ENCODE measurements around the gene KIAA1217. TPM values are rescaled to one million over a fixed set of nuclear protein-coding genes. Genes with fewer than 3 reads are reported as not detected.

The KIAA1217 gene
- polyA plus RNA-seq, 1 donor, result 114 TPM

DNA sequence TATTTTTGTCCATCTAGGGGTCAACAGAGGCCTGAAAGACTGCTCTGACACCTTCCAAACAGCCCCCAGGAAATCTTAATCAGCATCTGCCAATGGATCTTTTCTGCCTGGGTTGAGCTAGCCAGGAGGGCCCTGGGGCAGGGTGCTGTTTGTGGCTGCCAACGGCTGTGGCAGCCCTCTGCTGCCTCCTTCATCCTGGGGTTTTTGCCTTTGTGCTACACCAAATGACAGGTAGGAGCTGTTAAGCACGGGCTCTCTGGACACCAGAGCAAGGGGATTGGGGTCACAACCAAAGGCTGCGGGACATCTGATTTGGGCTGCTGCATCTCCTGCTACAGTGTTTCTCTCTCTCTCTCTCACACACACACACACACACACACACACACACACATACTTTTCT is 2.0 kb upstream of the KIAA1217 start:
- no peak for DNase-seq

DNA sequence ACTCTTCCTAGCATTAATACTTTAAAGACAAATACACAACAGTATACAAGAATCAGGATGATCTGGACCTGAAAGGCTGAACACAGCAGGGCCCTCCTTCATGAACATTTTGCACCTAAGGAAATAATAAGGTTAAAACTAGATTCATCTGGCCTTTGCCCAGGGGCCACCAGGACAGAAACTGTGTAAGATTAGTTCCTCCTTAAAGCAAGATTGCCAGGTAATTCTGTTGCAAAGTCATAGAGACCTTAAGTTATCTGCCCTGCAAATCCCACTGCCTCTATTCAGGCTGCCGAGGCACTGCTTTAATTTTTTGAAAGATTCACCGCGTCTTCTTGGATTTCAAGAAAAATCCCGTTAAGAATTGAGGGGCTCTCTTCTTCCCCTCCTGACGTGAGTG is 1.6 kb upstream of the KIAA1217 start:
- DNase-seq, result no peak

DNA sequence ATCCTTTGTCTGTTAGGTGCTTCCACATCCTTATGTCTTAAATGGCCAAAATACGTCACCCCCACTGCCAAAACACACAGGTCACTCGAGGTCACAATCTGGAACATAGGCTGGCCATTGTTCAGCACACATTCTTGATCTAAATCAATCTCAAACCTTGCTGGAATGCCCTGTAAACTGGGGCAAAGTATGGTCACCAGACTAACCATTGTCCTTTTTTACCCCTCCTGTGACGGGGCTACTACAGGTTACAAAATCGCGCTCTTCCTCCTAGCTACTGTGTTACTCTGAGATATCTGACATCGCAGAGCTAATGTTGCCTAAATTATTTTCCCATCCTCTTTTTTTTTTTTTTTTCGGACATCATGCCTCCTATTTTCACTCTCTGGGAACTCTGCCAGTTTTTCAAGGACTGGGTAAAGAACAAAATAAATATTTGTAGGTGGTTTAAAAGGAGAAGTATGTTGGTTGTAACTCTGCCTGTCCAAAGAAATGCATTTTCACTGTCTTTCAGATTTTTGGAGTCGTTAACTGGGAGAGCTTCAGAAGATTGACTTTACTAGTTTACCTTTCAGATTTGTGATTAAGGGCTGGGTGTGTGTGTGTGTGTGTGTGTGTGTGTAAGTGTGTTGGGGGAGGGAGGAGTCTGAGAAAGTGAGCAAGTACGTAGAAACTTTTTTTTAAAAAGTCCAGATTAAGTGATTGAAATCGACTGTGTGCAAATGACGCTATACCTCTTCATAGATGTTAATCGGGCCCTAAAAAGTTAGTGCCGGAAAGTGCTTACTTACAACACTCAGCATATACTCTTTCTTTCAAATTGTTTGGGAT is 942 bp upstream of the KIAA1217 start:
- DNase-seq, result no peak

DNA sequence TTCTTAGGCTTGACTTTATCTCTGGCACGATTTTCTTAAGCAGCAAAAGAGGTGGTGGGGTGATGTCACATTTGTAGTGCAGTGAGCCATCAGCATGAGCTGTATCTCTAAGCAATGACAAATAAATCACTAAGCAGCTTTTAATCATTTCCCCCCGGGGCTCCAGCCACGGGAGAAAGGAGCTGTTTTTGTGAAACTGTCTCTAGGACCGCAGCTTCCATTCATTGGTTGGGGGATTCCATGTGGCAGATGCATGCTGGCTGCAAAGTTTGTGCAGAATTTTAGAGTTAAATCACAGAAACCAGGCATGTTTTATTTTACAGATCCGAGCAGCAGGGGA is 464 bp downstream of the KIAA1217 start:
- no peak for DNase-seq

DNA sequence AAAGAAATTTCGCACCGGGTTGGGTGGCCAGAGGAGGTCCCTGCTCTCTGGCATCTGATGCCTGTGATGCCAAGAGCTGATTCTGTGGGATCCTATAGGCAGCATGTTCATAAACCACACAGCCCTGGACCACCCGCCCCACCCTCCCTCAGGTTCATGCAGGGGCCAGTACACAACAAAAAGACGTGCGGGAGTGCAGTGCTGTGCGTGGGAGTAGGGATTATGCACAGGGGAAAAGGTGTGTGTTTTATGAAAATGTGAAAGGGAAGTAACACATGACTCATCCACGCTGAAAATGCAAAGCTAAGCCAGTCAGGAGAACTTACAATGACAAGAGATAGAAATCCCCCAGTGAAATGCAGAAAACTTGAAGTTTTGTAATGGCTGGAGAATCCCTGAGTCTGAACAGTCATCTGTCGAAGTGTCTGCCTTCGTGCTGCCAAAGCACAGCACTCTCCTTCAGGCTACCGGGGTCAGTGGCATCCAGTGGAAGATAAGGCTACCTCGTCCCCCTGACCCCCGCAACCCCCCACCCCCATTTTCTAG is 1.1 kb downstream of the KIAA1217 start:
- DNase-seq, result no peak

DNA sequence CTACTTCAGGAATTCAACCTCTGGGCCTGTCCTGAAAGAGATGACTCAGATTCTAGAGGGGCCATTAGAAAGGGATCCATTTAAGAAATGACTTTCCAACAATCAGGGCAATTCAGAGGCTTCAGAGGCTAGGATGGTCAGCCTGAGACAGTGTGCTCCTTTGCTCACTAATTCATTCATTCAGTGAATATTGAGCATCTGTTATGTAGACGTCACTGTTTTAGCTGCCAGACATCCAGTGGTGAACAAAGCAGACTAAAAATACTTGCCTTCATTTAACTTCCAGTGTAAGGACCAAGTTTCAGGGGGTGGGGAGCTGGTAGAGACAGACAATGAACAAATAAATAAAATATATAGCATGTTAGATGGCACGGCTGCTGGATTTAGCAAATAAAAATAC is 1.6 kb downstream of the KIAA1217 start:
- DNase-seq, result no peak

DNA sequence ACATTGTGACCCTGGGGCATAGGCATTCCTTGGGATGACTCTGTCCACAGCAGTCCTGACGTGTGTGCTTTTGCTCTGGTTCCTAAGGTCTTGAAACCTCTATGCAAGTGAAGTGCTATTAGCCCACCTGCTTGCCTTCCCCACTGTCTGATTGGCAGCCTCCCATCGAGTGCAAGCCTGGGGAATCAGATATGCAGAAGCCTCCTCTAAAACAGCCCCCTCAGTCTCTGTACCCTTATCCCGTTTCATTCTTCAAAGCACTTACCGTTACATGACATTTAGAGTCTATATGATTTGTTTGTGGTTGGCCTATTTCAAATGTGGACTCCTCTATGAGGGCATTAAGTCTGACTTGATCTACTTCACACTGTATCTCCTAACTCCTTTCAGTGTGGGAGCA is 4.3 kb downstream of the KIAA1217 start:
- DNase-seq, result no peak

DNA sequence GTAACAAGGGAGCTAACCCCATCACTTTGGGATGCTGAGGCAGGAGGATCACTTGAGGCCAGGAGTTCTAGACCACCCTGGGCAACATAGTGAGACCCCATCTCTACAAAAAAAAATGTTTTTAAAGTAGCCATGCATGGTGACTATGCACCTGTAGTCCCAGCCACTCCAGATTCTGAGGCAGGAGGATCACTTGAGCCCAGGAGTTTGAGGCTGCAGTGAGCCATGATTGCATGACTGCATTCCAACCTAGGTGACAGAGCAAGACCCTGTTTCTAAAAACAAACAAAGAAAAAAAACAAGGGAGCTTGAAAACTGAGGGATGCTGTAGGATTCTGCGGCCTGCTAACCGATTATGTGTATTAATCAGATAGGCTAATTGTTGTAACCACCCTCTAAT is 4.9 kb downstream of the KIAA1217 start:
- no peak for DNase-seq

DNA sequence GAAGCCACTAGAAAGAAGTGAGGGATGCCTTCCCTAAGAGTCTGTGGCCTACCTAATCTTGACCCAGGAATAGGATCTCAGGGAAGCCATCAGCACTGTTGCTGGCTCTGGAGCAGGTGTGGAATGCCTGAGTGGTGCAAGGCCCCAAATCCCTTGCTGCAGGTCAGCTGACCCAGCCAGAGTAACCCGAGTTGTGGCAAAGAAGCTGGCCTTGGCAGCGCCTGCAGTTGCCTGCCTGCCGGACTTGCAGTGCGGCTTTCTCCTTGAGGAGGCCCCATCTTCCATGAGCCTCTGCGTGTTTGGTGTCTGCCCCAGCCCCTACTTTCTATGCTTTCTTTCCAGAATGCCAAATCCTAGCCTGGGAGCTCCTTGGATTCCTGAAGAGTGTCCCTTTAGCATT is 5.8 kb downstream of the KIAA1217 start:
- DNase-seq, result no peak

DNA sequence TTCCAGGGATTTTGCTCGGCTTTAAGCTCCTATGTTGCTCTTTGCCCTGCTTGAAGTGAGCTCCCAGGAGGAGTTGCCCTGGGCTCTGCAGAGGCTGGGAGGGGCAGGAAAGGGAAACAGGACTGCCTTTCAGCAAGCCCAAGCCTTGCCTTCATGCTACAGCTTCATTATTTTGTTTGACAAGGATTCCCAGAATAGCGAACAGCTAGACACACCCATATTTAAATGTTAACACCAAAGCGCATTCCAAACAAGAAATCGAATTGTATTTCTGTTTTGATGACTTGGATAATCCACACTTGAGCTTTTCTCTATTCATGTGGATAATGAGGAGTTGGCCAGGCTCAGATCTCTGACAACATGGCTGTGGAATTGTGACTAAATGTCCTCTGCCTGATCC is 6.3 kb downstream of the KIAA1217 start:
- no peak for DNase-seq

DNA sequence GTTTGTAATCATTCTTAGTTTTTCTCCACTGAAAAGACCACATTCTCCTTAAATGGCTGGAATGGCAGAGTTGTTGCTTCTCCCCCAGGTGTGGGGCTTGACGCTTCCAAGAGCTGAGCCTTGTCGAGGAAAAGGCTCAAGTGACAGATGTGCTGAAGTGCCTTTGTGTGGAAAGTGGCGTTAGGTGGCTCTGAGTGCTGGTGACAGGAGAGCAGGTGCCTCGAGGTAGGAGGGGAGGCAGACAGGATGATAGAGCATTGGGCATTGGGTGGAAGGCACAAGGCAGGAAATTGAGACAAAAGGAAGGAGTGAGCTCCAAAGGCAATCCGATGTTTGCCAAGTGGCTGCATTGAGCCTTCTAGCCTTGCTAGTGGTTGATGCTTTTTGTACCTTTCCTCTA is 6.7 kb downstream of the KIAA1217 start:
- DNase-seq, result no peak

DNA sequence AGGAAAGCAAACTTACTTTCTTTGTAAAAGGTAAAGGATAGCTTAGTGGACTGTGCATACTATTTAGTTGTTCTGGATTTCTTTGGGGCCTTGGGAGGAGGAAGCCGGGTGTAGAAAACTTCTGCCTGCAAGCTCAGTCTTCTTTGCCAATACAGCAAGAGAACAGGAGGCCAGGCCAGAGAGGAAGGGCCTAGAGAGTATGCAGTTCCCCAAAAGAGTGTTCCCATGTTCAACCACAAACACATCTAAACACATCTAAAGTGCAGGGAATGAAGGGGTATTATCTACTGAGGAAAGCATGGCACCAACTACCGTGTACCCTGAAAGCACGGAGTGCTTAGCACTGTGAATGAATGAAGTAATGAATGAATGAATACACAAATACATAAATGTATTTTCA is 11.0 kb downstream of the KIAA1217 start:
- DNase-seq, result no peak

DNA sequence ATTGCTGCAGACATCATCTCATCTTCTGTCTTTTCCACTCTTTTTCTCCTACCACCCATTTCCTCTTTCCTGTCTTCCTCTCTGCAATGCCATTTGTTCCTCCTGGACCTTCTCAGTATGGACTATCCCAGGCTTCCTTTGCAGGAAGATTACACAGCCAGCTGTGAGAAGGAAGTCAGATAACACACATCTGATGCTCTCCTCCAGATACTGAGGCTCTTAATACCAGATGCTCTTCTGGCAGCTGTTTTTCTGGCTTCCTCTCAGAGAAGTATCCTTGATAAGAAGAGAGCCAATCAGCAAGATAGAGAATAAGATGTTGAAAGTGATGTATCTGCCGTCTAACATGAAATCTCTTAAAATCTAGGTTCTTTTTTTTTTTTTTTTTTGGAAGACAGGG is 14.4 kb downstream of the KIAA1217 start:
- no peak for DNase-seq

DNA sequence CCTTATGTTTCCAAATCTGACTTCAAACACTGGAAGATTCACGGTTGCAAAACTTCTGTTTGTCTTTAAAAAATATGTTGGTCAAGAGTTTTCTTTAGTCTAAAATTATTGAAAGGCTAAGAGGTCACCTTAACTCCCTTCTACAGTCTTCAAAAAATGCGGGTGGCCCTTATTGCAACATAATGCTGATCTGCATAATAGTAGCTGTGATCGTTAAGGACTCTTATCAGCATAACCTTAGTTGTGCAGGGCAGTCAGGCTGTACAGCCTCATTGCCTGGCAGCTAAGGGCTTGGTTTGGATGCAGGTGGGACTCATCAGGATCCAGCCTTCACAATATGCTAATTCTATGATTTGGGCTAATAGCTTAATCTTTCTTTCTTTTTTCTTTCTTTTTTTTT is 15.0 kb downstream of the KIAA1217 start:
- DNase-seq, result no peak

DNA sequence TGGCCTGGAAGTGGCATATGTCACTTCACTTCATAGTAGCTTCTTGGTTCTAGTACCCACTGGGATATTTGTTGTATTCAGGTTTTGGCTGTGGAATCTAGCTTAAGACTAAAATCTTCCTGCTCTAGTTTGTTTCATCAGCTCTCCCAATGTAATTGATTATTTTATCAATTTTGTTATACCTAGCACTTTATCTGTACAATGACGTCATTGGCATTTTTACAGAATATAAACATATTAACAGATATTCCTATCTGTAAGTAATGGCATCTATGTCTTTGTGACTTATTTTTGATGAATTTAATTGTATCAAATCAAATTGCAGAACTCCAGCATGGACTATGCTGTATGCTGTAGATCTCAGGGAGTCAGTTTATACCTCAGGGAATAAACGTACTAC is 19.7 kb downstream of the KIAA1217 start:
- no peak for DNase-seq

DNA sequence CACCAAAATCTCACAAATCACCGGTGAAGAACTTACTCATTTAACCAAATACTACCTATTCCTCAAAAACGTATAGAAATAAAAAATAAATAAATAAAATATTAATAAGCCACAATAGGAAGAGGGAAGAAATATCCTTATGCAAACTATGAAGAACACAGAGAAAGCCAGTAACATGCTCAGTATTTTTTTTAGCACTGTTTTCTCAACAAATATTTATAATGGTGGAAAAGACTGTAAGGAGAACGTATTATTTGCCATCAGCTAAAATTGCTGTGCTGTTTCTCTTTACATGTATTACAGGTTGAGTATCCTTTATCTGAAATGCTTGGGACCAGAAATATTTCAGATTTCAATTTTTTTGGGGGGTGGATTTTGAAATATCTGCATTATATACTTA is 21.0 kb downstream of the KIAA1217 start:
- DNase-seq, result no peak

DNA sequence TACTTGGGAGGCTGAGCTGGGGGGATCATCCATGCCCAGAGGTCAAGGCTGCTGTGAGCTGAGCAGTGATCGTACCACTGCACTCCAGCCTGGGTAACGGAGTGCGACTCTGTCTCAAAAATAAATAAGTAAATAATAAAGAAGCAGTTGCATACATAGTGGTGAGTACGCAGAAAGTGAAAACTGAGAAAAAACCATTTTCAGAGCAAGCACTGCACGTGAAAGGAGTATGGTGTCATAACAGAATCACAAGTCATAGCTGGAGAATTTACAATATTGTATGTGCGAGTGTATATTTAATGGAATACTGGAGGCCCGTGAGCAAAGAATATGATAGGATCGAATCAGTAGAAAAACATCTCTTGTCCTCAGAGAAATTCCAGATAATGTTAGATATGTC is 22.3 kb downstream of the KIAA1217 start:
- no peak for DNase-seq

DNA sequence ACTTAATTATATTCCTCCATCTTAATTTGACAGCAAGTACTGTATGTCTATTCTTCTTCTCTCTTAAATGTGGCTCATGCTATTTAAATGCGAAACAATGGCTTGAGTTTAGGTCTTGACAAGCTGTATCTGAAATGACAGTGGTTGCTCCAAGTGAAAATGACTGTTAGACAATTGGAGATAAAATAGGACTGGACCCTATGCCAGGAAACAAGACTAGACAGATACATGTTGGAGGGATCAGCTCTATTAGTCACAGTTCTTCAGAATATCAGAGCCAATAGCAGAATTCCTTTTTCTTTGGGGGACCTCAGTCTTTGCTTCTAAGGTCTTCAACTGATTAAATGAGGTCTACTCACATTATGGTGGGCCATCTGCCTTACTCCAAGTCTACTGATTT is 25.8 kb downstream of the KIAA1217 start:
- no peak for DNase-seq

DNA sequence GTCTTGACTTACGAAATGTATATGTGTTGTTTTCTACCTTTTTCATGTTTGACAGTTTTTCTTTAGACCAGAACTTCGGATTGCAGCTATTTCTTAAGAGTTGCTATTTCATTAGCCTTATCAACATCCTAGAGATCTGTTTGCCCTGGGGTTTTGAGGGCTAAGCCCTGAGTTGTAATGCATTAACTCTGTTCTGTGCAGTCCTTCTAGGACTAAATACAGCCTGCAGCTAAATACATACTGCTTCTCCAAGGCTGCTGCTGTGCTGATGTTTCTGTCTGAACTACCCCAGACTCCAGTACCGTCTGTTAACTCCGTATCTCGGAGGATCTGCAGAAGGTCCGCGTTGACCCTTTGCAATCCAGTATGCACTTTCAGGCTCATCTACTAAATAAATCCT is 26.5 kb downstream of the KIAA1217 start:
- no peak for DNase-seq

DNA sequence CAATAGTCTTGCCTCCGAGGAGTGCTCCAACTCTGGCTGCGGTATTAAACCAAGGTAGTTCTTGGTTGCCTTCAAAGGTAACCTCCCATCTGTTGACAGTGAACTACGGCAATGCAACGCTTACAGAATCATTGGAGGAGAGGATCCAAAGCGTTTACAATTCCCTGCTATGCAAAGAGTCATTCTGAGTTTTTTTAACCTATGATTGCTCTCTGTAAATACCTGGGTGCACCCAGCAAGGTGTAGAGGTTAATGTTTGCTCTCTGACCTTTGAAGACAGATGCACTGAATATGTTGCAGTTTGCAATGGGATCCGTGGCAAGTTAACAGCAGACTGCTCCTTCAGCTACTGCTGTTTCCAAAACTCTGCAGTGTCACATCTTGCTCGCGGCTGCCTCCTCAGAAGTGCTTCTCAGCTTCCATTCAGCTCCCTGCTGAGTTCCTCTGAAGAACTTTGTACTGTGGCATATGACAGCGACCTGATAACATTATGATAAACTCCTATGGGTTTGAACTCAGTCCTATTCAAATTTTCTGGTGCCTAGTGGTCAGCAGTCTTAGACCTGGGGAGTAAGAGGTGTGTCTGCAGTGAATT is 29.0 kb downstream of the KIAA1217 start:
- DNase-seq, result no peak

DNA sequence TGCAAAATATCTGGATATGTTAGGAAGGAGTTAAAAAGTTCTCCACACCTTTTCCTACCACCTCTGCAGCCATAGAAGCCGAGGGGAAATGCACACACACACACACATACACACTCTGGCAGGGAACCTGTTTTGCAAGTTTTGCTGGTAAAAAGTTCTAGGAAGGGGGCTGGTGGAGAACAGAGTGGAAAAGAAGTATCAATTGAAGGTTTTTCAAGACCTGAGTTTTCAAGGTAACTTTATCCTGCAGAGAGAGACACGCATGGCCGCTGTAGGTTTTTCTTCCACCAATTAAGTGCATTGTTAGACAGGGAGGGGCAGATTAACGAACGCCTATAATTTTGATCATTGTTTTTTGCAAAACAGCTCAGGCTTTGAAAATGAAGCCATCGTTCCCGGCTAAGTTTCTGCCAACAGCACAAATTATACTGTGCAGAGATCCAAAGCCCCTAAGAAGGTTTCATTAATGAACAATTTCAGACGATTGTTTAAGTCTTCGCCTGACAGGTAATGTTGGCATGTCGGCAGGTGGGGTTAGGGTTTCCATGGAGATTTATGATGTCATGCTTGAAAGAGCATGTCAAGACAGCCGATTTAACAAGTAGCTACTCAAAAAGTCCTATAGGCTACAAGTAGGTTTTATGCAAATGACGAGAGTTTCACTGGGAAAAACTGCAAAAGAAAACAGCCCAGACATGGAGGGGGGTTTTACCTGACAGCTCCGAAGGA is 29.7 kb downstream of the KIAA1217 start:
- DNase-seq, result peak; percentile 75

DNA sequence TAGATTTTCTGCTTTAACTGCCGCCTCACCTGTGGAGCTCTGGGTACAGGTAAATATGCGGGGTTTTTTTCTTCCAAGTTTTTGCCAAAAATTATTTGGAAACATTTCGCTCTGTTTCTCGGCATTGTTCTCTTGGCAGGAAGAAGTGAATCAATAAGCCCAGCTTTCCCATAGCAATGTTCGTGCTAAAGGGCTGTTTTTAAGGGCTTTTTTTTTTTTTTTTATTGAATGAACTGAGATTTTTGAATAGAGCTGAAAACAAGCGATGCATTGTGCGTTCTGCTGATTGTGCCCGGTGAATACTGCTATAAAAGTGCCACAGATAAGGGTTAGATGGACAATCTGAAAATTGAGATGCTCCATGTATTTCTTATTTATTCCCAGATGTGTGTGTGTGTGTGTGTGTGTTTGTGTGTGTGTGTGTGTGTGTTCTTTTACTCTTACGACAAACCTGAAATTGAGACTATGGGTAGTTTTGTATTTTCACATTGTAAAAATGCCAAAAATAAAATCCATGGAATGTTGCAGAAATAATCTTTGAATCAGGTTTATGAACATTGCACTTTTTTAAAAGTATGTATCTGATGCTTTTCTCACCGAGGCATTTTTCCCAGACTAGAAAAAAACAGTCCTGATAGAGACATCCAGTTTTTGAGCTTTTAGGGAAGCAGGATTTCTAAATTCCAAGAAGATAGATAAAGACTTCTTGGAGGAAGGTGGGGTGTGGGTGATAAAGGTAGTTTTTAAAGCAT is 30.5 kb downstream of the KIAA1217 start:
- no peak for DNase-seq
